ENCODE results near the gene KREMEN1. TPM values are rescaled to one million over a fixed set of nuclear protein-coding genes. Genes with fewer than 3 reads are reported as not detected.

KREMEN1 gene
- total and polyA plus RNA-seq, 4 donors = 1.2 to 22.6 (median 3.8) TPM

GRCh38 chr22:29152954-29153719 is 80.3 kb downstream of the KREMEN1 start (continued):
- no peak for TF ChIP-seq MAX (IDR thresholded peaks at IDR 0.05)

DNA sequence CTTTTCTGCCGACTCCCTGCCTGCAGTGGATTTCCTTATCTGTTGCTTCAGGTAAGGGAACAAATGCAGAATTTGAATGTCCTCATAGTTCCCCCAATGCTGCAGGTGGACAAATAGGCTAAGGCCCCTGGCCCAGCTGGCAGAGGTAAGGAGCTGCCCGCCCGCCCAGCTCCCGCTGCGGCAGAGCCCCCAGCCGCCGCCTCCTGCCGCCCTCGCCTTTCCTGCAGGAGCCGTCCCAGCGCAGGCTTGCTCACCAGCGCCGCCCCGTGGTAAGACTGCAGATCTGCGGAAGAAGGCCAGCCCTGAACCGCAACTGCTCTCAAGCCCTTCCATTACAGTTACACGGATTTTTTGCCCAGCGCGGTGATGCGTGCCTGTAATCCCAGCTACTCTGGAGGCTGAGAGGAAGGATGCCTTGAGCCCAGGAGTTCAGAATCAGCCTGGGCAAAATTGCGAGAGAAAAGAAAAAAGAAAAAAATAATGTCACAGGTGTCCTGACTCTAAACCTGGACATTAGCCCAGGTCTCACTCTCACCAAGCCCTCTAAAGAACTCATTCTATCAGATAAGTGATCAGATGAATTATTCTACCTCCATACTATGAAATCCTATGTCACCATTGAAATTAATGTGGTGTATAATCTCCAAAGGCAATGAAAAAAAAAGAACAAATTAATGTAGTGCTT is 81.7 kb downstream of the KREMEN1 start:
- peak; percentile 85 for DNase-seq (ENCODE audit: low spot score)
- WGBS = 2% methylated on average over 21 of the region's 21 CpGs
- H3K4me1 ChIP-seq (ENCODE audit: control insufficient read depth in 4 of 4, insufficient read depth in 4 of 4, low read length in 3 of 4) = peaks cover 0 to 15% (median 5%) of the 10 kb centered on the region in 4 donors
- TF ChIP-seq, protein P1, sequence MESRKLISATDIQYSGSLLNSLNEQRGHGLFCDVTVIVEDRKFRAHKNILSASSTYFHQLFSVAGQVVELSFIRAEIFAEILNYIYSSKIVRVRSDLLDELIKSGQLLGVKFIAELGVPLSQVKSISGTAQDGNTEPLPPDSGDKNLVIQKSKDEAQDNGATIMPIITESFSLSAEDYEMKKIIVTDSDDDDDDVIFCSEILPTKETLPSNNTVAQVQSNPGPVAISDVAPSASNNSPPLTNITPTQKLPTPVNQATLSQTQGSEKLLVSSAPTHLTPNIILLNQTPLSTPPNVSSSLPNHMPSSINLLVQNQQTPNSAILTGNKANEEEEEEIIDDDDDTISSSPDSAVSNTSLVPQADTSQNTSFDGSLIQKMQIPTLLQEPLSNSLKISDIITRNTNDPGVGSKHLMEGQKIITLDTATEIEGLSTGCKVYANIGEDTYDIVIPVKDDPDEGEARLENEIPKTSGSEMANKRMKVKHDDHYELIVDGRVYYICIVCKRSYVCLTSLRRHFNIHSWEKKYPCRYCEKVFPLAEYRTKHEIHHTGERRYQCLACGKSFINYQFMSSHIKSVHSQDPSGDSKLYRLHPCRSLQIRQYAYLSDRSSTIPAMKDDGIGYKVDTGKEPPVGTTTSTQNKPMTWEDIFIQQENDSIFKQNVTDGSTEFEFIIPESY (IDR thresholded peaks at IDR 0.05) = no peak
- TF ChIP-seq YY1 (IDR thresholded peaks at IDR 0.05) (no peak), RAD21 (IDR thresholded peaks at IDR 0.05) (peak; percentile 90 to 98), CTCF (IDR thresholded peaks at IDR 0.05; ENCODE audit: low read depth, low read length, missing input control) (peak; percentile 90)
- H3K4me3 ChIP-seq (ENCODE audit: low read depth in 1 of 3, low read length in 3 of 3) = peak overlapping the region in 2 of 3 donors; percentile 19 to 36
- H3K9ac ChIP-seq (ENCODE audit: low read depth in 1 of 2, low read length in 2 of 2) = no peak overlapping the region
- no peaks in the 10 kb centered on the region for H3K36me3 ChIP-seq (ENCODE audit: control insufficient read depth in 4 of 4, insufficient read depth in 3 of 4, low read depth in 1 of 4, low read length in 3 of 4)
- H3K27me3 ChIP-seq (ENCODE audit: control insufficient read depth in 4 of 4, insufficient read depth in 4 of 4, low read length in 3 of 4) = no peaks in the 10 kb centered on the region
- H3K27ac ChIP-seq (ENCODE audit: low read depth in 1 of 2, low read length in 2 of 2) = no peak overlapping the region
- H3K9me3 ChIP-seq (ENCODE audit: control insufficient read depth in 4 of 4, low read length in 3 of 4) = no peaks in the 10 kb centered on the region

DNA sequence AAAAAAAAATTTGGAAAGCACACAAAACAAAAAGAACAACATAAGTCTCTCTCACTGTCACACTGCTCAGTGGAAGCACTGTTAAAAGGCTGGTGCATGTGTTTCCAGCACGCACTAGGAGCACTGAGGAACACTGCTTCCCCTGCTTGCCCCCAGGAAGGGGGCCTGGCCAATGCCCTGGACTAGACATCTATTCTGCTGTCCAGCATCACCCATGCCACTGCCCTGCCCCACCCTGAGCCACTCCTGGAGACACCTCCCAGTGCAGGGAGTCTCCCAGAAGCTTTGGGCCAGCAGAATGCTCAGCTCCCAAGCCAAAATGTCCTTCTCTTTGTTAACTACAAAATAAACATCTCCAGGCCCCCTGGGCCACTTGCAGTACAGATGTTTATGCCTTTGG is 83.1 kb downstream of the KREMEN1 start:
- no peak for TF ChIP-seq RXRA (IDR thresholded peaks at IDR 0.05)
- TF ChIP-seq TAF1 (conservative IDR thresholded peaks at IDR 0.05) = no peak
- TF ChIP-seq, protein P2, sequence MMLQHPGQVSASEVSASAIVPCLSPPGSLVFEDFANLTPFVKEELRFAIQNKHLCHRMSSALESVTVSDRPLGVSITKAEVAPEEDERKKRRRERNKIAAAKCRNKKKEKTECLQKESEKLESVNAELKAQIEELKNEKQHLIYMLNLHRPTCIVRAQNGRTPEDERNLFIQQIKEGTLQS (IDR thresholded peaks at IDR 0.05) = no peak
- no peak for TF ChIP-seq MAX (IDR thresholded peaks at IDR 0.05)
- no peak for TF ChIP-seq RAD21 (IDR thresholded peaks at IDR 0.05)
- TF ChIP-seq, protein P1 (IDR thresholded peaks at IDR 0.05) = no peak
- TF ChIP-seq FOXA2 (IDR thresholded peaks at IDR 0.05) = no peak
- TF ChIP-seq NR2F2 (IDR thresholded peaks at IDR 0.05) = no peak
- no peak for TF ChIP-seq SP1 (IDR thresholded peaks at IDR 0.05)
- TF ChIP-seq HNF4G (IDR thresholded peaks at IDR 0.05) = no peak
- TF ChIP-seq HNF4A (conservative IDR thresholded peaks at IDR 0.05) = no peak
- no peak for TF ChIP-seq JUND (IDR thresholded peaks at IDR 0.05)
- no peak for TF ChIP-seq FOXA1 (IDR thresholded peaks at IDR 0.05)
- no peak for TF ChIP-seq GABPA (IDR thresholded peaks at IDR 0.05 in 1 of 2, conservative IDR thresholded peaks at IDR 0.05 in 1 of 2)
- TF ChIP-seq EGR1 (IDR thresholded peaks at IDR 0.05; ENCODE audit: low read depth in 2 of 2) = no peak
- Histone ChIP-seq H3K4me1 (ENCODE audit: control insufficient read depth in 4 of 4, insufficient read depth in 4 of 4, low read length in 3 of 4) (peaks cover 0 to 10% (median 4%) of the 10 kb centered on the region in 4 donors), H3K9me3 (ENCODE audit: control insufficient read depth in 4 of 4, low read length in 3 of 4) (no peaks in the 10 kb centered on the region), H3K27ac (ENCODE audit: low read depth in 1 of 2, low read length in 2 of 2) (no peak overlapping the region), H3K36me3 (ENCODE audit: control insufficient read depth in 4 of 4, insufficient read depth in 3 of 4, low read depth in 1 of 4, low read length in 3 of 4) (no peaks in the 10 kb centered on the region), H3K4me3 (ENCODE audit: low read depth in 1 of 3, low read length in 3 of 3) (no peak overlapping the region), H3K27me3 (ENCODE audit: control insufficient read depth in 4 of 4, insufficient read depth in 4 of 4, low read length in 3 of 4) (no peaks in the 10 kb centered on the region), H3K9ac (ENCODE audit: low read depth in 1 of 2, low read length in 2 of 2) (no peak overlapping the region)
- 95% methylated on average over 1 of the region's 1 CpG for WGBS
- peak; percentile 8 for DNase-seq (ENCODE audit: low spot score)

Data from liver (tissue), 9 donors.